Measurements from ENCODE around the gene C9orf57.
"Not testable (repeated sequence)": the region's sequence is repeated elsewhere in the genome, so short reads cannot be mapped to it uniquely, and the experiment has no call there.

Gene C9orf57

GRCh38 chr9:72022841-72023240 lies 37.6 kb downstream of the C9orf57 start:
- no peak for DNase-seq

GRCh38 chr9:72013292-72013760 lies 47.1 kb downstream of the C9orf57 start:
- no peak for DNase-seq

- DNase-seq = no peak
These were observed 47.8 kb downstream of the C9orf57 start for GRCh38 chr9:72012646-72013045.

- not testable (repeated sequence) for DNase-seq
These were observed 52.7 kb downstream of the C9orf57 start for GRCh38 chr9:72007726-72008125.

GRCh38 chr9:72006501-72006900 lies 53.9 kb downstream of the C9orf57 start:
- no peak for DNase-seq

- DNase-seq = no peak
These were observed 55.0 kb downstream of the C9orf57 start for GRCh38 chr9:72005451-72005850.

Measured in activated CD4-positive, CD25-positive, alpha-beta regulatory T cell treated with anti-CD3 and anti-CD28 coated beads, Interleukin-2, amount 50 U/mL, for 72 hours (primary cell).